Head of caudate nucleus (tissue), 42 donors: ENCODE measurements around the gene RASSF5.
"Not testable (repeated sequence)": the region's sequence is repeated elsewhere in the genome, so short reads cannot be mapped to it uniquely, and the experiment has no call there.

Source experiments
- DNase-seq, 42 donors: peaks; one replicate each; pipeline versions ENCODE4 v3.0.0 to v3.0.0-alpha.2; 2020 to 2021; ENCODE audit warnings: mixed read lengths in 7 of 42
- intact Hi-C: fragments of 100-400 bp; cut with DNase I; formaldehyde crosslinking; loops from one replicate; pipeline ENCODE4 v1.15.0; 2022

RASSF5 gene

DNA sequence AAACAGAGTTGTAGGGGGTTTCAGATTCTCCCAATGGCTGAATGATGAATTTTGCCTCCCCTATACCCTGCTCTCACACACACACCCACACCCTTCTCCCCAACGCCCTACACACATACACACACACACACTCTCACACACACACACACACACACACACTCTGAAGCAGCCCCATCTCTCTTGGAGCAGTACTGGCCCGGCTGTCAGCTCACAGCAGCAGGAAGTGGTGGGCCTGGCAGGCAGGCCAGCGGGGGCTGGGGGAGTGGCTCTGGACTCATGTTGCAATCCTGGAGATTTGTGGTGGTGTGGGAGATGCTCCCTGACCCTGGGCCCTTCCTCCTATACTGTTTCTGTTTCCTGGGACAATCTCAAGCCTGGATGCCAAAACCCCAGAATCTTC lies 34.9 kb upstream of the RASSF5 start:
- intact Hi-C loops, result no loop called here
- DNase-seq, result peak in 9 of 42 donors; percentile 18 to 60 (median 33)

GRCh38 chr1:206472886-206473285 lies 34.4 kb upstream of the RASSF5 start:
- intact Hi-C loops, result no loop called here
- no peak for DNase-seq

- no peak for DNase-seq
- intact Hi-C loops, result no loop called here
Measured at GRCh38 chr1:206476058-206476457, 31.3 kb upstream of the RASSF5 start.

DNA sequence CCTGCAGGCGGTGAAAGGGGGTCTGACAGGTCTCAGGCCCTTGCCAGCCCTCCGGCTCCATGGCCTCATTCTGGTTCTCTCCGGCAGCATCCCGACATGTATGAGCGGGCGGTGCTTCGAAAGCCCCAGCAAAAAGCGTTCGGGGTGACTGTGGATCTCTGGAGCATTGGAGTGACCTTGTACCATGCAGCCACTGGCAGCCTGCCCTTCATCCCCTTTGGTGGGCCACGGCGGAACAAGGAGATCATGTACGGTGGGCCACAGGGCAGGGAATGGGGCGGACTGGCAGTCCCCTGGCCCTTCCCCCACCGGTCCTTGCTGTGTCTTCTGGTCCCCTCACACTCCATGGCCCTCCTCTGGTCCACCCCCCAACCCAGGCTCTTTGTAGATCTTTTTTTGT lies 30.7 kb upstream of the RASSF5 start:
- intact Hi-C loops, result no loop called here
- DNase-seq, result no peak

DNA sequence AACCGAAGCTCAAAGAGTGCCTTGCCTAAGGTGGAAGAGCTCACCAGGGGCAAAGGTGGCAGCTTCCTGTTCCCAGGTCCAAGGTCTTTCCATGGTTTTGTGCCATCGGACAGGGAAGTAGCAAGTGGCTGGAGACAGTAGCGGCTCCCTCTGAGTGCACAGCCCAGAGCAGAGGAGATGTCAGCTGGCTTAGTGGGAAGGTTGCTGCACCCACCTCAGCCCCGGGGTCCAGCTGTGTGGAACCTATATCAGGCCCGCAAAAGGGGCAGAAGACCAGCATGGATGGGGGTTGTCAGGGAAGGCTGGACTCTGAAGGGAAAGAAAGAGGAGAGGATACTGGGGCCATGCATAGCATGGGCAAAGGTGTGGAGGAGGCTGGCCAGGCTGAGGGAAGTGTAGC lies 30.2 kb upstream of the RASSF5 start:
- intact Hi-C loops, result no loop called here
- no peak for DNase-seq

DNA sequence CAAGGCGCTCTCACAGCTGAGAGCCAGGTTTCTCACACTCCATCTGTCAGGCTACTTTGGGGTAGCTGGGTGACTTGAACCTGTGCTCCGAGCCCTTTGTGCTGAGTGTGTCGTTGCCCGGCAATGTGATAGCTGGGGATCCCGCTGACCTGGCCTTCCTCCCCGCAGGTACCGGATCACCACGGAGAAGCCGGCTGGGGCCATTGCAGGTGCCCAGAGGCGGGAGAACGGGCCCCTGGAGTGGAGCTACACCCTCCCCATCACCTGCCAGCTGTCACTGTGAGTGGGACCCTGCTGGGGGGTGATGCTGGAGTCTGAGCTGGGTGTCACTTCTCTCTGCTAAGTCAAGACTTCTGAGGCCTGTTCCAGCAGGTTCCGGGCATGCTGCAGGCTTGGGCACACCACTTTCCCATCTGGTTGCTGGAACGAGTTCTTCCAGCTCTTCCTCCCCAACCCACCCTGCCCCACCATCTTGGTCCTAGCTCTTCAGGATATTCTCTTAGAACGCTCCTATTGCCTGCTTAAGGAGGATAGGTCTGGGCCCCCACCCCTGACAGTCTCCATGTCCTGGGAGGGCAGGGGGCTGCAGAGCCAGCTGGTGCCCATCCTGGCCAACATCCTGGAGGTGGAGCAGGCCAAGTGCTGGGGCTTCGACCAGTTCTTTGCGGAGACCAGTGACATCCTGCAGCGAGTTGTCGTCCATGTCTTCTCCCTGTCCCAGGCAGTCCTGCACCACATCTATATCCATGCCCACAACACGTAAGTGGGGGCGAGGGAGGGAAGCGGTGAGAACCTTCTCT lies 29.6 kb upstream of the RASSF5 start:
- no peak for DNase-seq
- intact Hi-C loops, result no loop called here

GRCh38 chr1:206478746-206479145 lies 28.6 kb upstream of the RASSF5 start:
- intact Hi-C loops, result no loop called here
- no peak for DNase-seq

- intact Hi-C loops, result no loop called here
- peak in 40 of 42 donors; percentile 49 to 90 (median 74) for DNase-seq
Measured at GRCh38 chr1:206479183-206480125, 27.9 kb upstream of the RASSF5 start.

GRCh38 chr1:206480211-206480610 lies 27.1 kb upstream of the RASSF5 start:
- intact Hi-C loops, result no loop called here
- DNase-seq, result no peak

- intact Hi-C loops, result no loop called here
- DNase-seq, result no peak
Measured at GRCh38 chr1:206482611-206483010, 24.7 kb upstream of the RASSF5 start.

GRCh38 chr1:206483864-206484263 lies 23.5 kb upstream of the RASSF5 start:
- DNase-seq, intact Hi-C loops: not testable (repeated sequence)

DNA sequence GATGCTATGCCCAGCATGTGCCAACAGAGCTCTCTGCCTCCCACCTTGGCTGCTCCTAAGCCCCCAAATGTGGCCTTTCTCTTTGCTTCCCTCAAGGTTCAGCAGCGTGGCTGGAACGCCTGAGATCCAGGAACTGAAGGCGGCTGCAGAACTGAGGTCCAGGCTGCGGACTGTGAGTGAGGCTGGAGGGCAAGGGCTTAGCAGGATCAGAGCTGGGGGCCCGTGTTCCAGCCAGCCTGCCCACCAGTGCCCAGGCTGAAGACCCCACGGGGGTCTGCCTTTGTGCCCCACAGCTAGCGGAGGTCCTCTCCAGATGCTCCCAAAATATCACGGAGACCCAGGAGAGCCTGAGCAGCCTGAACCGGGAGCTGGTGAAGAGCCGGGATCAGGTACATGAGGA lies 22.4 kb upstream of the RASSF5 start:
- no peak for DNase-seq
- intact Hi-C loops, result no loop called here

DNA sequence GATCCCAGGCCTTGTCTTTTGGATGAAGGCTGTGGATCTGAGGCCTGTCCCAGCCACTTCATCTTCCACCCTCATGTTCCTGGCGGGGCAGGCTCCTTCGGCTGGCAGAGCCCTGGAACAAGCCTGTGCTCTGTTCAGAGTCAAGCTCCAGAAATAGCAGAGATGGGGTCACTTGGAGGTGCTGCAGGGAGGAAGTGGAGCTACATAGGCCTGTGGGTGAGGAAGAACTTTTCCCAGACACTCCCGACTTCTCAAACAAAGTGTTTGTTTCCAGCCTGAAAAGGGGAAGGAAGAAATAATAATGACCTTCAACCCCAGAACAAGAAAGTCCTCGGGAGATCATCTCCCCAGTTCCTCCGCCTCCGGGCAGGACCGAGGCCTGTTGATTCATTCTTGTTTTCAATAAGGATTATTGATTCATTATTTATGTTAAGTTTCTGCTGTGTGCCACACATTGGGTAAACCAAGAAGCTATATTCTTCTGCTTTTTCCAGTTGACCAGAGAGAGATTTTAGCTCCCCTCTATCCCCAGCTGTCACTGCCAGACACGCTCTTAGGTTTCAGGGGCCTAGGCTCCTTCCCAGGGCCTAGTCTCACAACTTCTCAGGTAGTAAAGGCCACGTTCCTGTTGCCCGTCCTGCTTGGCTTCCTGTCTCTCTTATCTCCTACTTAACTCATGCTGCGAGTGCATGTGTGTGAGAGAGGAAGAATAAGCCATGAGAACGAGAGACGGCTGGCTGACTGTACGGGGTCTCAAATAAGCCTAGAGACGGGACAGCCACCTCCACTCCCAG lies 20.1 kb upstream of the RASSF5 start:
- DNase-seq, result no peak
- intact Hi-C loops, result no loop called here

- no peak for DNase-seq
- intact Hi-C loops, result no loop called here
Measured at GRCh38 chr1:206487970-206488369, 19.4 kb upstream of the RASSF5 start.

DNA sequence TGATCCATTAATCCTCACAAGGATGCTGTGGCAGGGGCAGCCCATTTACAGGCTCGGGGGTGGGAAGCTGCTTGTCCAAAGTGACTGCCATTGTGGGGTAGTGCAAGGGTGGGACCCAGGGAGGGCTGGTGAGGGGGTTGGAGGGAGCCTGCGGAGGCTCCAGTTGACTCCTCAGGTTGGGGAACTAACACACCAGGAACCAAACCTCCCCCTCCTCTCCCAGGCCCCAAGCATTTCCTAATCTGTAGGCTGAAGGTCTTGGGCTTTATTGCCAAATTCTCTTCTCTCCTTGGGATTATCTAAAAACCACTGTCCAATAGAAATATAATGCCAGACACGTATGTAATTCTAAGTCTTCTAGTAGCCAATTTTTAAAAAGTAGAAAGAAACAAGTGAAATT lies 18.9 kb upstream of the RASSF5 start:
- intact Hi-C loops, result no loop called here
- no peak for DNase-seq

- intact Hi-C loops, result loop anchor here (5.0 kb wide), 1 partner anchor 92 kb away; no protein-coding TSS in a partner anchor
Measured at GRCh38 chr1:206489980-206490770, 17.2 kb upstream of the RASSF5 start.

GRCh38 chr1:206490771-206491405 lies 16.4 kb upstream of the RASSF5 start:
- intact Hi-C loops, result loop anchor here (5.0 kb wide), 1 partner anchor 91 kb away; no protein-coding TSS in a partner anchor
- DNase-seq, result no peak

More at GRCh38 chr1:206489980-206490770, 17.2 kb upstream of the RASSF5 start:
- peak in 41 of 42 donors; percentile 49 to 89 (median 73) for DNase-seq

DNA sequence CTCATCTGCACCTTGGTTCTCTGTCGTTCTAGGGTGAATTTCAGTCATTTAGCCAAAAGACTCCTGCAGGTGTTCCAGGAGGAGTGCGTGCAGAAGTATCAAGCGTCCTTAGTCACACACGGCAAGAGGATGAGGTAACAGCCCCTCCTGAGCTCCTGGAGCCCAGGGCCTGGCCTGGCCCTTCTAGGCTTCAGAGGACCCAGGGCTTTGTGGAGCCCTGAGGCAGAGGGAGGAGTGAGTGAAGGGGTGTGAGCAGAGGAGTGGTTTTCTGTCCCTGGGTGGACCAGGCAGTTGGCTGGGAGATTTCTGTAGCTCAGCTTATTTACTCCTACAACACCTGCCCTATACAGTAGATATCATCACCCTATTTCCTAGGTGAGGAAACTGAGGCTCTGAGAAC lies 15.7 kb upstream of the RASSF5 start:
- no peak for DNase-seq
- intact Hi-C loops, result loop anchor here (5.0 kb wide), 1 partner anchor 91 kb away; no protein-coding TSS in a partner anchor
